ENCODE measurements around the gene NOS1AP.

The NOS1AP gene

GRCh38 chr1:162090378-162090777 lies 20.9 kb downstream of the NOS1AP start:
- in situ Hi-C loops (cut with HindIII; ENCODE audit: low sequenced_read_pairs), result no loop called here
- no peak for TF ChIP-seq CTCF (IDR thresholded peaks at IDR 0.05; ENCODE audit: low read depth, low read length, missing control alignments)
- DNase-seq (ENCODE audit: low read depth), result no peak
- no peak overlapping the region for H3K4me3 ChIP-seq (ENCODE audit: low read depth, low read length)

GRCh38 chr1:162091681-162092524 lies 22.4 kb downstream of the NOS1AP start:
- TF ChIP-seq CTCF (IDR thresholded peaks at IDR 0.05; ENCODE audit: low read depth, low read length, missing control alignments), result no peak
- in situ Hi-C loops (cut with HindIII; ENCODE audit: low sequenced_read_pairs), result no loop called here
- no peak overlapping the region for H3K4me3 ChIP-seq (ENCODE audit: low read depth, low read length)
- DNase-seq (ENCODE audit: low read depth), result no peak

- in situ Hi-C loops (cut with HindIII; ENCODE audit: low sequenced_read_pairs), result no loop called here
- TF ChIP-seq CTCF (IDR thresholded peaks at IDR 0.05; ENCODE audit: low read depth, low read length, missing control alignments), result no peak
- H3K4me3 ChIP-seq (ENCODE audit: low read depth, low read length), result no peak overlapping the region
- no peak for DNase-seq (ENCODE audit: low read depth)
These were observed 23.6 kb downstream of the NOS1AP start for GRCh38 chr1:162093095-162093494.

GRCh38 chr1:162094271-162094670 lies 24.8 kb downstream of the NOS1AP start:
- DNase-seq (ENCODE audit: low read depth), result no peak
- in situ Hi-C loops (cut with HindIII; ENCODE audit: low sequenced_read_pairs), result no loop called here
- no peak for TF ChIP-seq CTCF (IDR thresholded peaks at IDR 0.05; ENCODE audit: low read depth, low read length, missing control alignments)
- no peak overlapping the region for H3K4me3 ChIP-seq (ENCODE audit: low read depth, low read length)

GRCh38 chr1:162094723-162095122 lies 25.2 kb downstream of the NOS1AP start:
- no peak overlapping the region for H3K4me3 ChIP-seq (ENCODE audit: low read depth, low read length)
- DNase-seq (ENCODE audit: low read depth), result no peak
- in situ Hi-C loops (cut with HindIII; ENCODE audit: low sequenced_read_pairs), result no loop called here
- TF ChIP-seq CTCF (IDR thresholded peaks at IDR 0.05; ENCODE audit: low read depth, low read length, missing control alignments), result no peak

- no peak overlapping the region for H3K4me3 ChIP-seq (ENCODE audit: low read depth, low read length)
- TF ChIP-seq CTCF (IDR thresholded peaks at IDR 0.05; ENCODE audit: low read depth, low read length, missing control alignments), result no peak
- in situ Hi-C loops (cut with HindIII; ENCODE audit: low sequenced_read_pairs), result no loop called here
- DNase-seq (ENCODE audit: low read depth), result no peak
These were observed 38.4 kb downstream of the NOS1AP start for GRCh38 chr1:162107911-162108310.

All from astrocyte of the cerebellum (primary cell).